ENCODE data around the gene KRT6A.

DNA sequence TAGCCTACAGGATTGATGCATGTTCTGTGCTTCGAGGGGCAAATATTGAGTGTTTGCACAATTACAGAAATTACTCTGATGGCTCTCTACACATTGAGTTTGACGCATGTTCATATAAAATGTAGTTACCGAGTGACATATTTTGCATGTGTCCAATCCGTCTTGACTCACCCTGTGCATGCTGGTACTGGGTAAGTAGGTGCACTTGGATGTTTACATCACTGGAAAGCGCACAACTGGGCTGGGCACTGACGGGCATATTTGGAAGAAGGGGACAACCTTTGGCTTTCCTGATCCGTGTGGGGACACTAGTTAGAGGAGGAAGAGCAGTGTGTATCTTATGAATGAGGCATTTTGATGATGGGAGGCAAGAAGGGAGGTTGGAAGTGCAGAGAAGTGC is 4.9 kb upstream of the KRT6A start:
- TF ChIP-seq CTCF (IDR thresholded peaks at IDR 0.05 in 4 of 5, conservative IDR thresholded peaks at IDR 0.05 in 1 of 5) (no peak), POLR2A (IDR thresholded peaks at IDR 0.05) (no peak)

Measured in gastrocnemius medialis (tissue), 4 donors.